ENCODE data around the gene LGR5.

The LGR5 gene

DNA sequence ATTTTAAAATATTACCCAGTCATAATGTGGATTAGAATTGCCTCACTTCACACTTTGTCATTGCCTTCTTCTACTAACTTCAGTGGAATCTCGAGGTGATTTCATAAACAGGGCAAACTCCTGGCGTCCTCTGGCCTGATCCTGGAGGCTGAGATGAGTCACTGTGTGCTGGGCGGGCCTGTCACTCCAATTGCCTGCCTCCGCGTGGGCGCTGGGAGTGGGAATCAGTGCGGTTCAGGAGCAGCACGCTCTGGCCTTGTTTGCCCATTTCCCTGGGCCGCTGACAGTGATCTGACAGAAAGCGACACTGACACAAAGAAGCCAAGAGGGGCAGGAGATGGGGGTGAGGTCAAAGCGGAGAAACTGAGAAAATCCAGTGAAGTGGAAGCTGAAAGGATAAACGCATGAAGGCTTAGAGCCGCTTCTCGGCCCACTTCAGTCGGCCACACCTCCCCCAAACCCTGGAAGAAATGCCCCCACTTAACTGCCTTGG is 29.7 kb downstream of the LGR5 start:
- no peak for ATAC-seq (ENCODE audit: insufficient read depth, low read depth)

DNA sequence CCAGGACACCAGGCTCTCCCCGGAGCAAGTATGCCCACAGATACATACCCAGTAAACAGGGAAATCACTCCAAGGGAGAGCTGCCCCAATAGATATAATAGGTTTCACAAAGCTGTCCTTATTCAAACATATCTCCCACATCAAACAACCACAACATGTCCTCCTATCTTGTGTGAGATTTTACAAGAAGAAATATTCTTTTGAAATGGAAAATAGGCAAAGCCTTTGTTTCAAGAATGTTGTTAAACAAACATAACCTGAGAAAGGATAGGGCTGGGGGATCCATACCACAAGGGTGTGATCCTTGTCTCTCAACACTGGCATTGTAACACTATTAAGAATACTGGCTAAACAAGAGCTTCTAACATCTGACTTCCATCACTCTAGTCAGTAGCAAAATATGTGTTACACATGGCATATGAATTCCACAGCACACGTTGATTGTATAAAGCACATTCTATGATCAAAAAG is 32.9 kb downstream of the LGR5 start:
- no peaks in the 10 kb centered on the region for H3K9me3 ChIP-seq (ENCODE audit: insufficient read depth, low read length, severe bottlenecking)
- DNase-seq (no peak), ATAC-seq (ENCODE audit: insufficient read depth, low read depth) (no peak)
- no peaks in the 10 kb centered on the region for H3K27me3 ChIP-seq (ENCODE audit: insufficient read depth, low read length, poor library complexity)
- no peak for TF ChIP-seq EZH2 (IDR thresholded peaks at IDR 0.05; ENCODE audit: borderline replicate concordance, low read depth, low read length, severe bottlenecking)
- TF ChIP-seq, protein P1, sequence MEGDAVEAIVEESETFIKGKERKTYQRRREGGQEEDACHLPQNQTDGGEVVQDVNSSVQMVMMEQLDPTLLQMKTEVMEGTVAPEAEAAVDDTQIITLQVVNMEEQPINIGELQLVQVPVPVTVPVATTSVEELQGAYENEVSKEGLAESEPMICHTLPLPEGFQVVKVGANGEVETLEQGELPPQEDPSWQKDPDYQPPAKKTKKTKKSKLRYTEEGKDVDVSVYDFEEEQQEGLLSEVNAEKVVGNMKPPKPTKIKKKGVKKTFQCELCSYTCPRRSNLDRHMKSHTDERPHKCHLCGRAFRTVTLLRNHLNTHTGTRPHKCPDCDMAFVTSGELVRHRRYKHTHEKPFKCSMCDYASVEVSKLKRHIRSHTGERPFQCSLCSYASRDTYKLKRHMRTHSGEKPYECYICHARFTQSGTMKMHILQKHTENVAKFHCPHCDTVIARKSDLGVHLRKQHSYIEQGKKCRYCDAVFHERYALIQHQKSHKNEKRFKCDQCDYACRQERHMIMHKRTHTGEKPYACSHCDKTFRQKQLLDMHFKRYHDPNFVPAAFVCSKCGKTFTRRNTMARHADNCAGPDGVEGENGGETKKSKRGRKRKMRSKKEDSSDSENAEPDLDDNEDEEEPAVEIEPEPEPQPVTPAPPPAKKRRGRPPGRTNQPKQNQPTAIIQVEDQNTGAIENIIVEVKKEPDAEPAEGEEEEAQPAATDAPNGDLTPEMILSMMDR (IDR thresholded peaks at IDR 0.05; ENCODE audit: borderline replicate concordance, extremely low read depth, low read length, poor library complexity, severe bottlenecking) = no peak
- no peaks in the 10 kb centered on the region for H4K20me1 ChIP-seq (ENCODE audit: insufficient read depth, low read length)
- no peak overlapping the region for H3K27ac ChIP-seq (ENCODE audit: low read length)
- no peak overlapping the region for H3K4me2 ChIP-seq (ENCODE audit: insufficient read depth, low read length)
- H3K36me3 ChIP-seq (ENCODE audit: insufficient read depth, low read length) = no peaks in the 10 kb centered on the region
- no peak overlapping the region for H3K4me3 ChIP-seq (ENCODE audit: low read depth in 1 of 2, low read length in 2 of 2)
- H2AFZ ChIP-seq (ENCODE audit: low read depth, low read length) = no peak overlapping the region
- H3K9ac ChIP-seq (ENCODE audit: low read depth, low read length) = no peak overlapping the region
- no peaks in the 10 kb centered on the region for H3K79me2 ChIP-seq (ENCODE audit: insufficient read depth, low read length)
- no peaks in the 10 kb centered on the region for H3K4me1 ChIP-seq (ENCODE audit: insufficient read depth, low read length)

More for the DNA sequence above, 29.7 kb downstream of the LGR5 start:
- Histone ChIP-seq H3K27me3 (ENCODE audit: insufficient read depth, low read length, poor library complexity) (no peaks in the 10 kb centered on the region), H2AFZ (ENCODE audit: low read depth, low read length) (no peak overlapping the region), H3K36me3 (ENCODE audit: insufficient read depth, low read length) (no peaks in the 10 kb centered on the region), H4K20me1 (ENCODE audit: insufficient read depth, low read length) (no peaks in the 10 kb centered on the region), H3K4me3 (ENCODE audit: low read depth in 1 of 2, low read length in 2 of 2) (no peak overlapping the region), H3K27ac (ENCODE audit: low read length) (no peak overlapping the region), H3K9me3 (ENCODE audit: insufficient read depth, low read length, severe bottlenecking) (no peaks in the 10 kb centered on the region), H3K79me2 (ENCODE audit: insufficient read depth, low read length) (no peaks in the 10 kb centered on the region), H3K4me1 (ENCODE audit: insufficient read depth, low read length) (no peaks in the 10 kb centered on the region), H3K4me2 (ENCODE audit: insufficient read depth, low read length) (no peak overlapping the region), H3K9ac (ENCODE audit: low read depth, low read length) (no peak overlapping the region)
- DNase-seq = no peak
- TF ChIP-seq EZH2 (IDR thresholded peaks at IDR 0.05; ENCODE audit: borderline replicate concordance, low read depth, low read length, severe bottlenecking) = no peak
- TF ChIP-seq, protein P1 (IDR thresholded peaks at IDR 0.05; ENCODE audit: borderline replicate concordance, extremely low read depth, low read length, poor library complexity, severe bottlenecking) = no peak

DNA sequence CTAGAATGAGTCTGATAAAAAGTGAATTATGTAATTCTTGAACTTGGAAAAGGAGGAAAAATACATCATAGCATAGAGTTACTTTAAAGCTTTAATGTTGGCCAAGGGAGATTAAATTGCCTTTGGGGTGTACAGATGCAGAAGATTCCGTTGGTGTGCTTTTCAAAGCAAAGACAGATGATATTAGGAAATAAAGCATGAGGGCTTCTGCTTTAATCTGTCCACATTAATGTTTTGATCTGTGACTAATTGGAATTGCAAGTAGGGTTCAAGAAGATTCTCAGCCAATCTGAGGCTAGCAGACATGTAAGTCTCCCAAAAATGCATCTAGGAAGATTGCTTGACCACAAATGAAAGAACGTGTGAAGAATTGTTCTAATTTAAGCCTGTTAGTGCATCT is 35.2 kb downstream of the LGR5 start:
- TF ChIP-seq EZH2 (IDR thresholded peaks at IDR 0.05; ENCODE audit: borderline replicate concordance, low read depth, low read length, severe bottlenecking) = no peak
- TF ChIP-seq, protein P1 (IDR thresholded peaks at IDR 0.05; ENCODE audit: borderline replicate concordance, extremely low read depth, low read length, poor library complexity, severe bottlenecking) = no peak
- H3K27me3 ChIP-seq (ENCODE audit: insufficient read depth, low read length, poor library complexity) = no peaks in the 10 kb centered on the region
- H4K20me1 ChIP-seq (ENCODE audit: insufficient read depth, low read length) = no peaks in the 10 kb centered on the region
- H3K9me3 ChIP-seq (ENCODE audit: insufficient read depth, low read length, severe bottlenecking) = no peaks in the 10 kb centered on the region
- H3K27ac ChIP-seq (ENCODE audit: low read length) = no peak overlapping the region
- no peak for DNase-seq
- H3K79me2 ChIP-seq (ENCODE audit: insufficient read depth, low read length) = no peaks in the 10 kb centered on the region
- H3K36me3 ChIP-seq (ENCODE audit: insufficient read depth, low read length) = no peaks in the 10 kb centered on the region
- H3K4me3 ChIP-seq (ENCODE audit: low read depth in 1 of 2, low read length in 2 of 2) = no peak overlapping the region
- H3K4me2 ChIP-seq (ENCODE audit: insufficient read depth, low read length) = no peak overlapping the region
- no peak for ATAC-seq (ENCODE audit: insufficient read depth, low read depth)
- no peak overlapping the region for H3K9ac ChIP-seq (ENCODE audit: low read depth, low read length)
- no peak overlapping the region for H2AFZ ChIP-seq (ENCODE audit: low read depth, low read length)
- no peaks in the 10 kb centered on the region for H3K4me1 ChIP-seq (ENCODE audit: insufficient read depth, low read length)

DNA sequence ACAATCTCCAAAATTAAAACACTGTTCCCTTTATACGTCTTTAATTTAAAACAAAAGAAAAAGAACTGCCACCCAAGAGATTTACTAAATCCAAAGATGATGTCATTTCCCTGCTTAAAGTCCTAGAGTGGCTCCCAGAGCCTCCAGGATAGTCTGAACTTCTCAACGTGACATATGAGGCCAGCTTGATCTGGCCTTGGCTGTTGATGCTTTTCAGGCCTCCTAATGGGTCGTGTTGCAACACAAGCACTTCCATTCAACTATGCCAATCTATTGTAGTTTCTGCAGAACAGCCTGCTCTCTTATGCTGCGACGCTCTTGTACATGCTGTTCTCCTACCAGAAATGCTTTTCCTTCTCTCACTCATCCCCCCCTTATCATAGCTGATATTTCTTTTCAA is 35.7 kb downstream of the LGR5 start:
- TF ChIP-seq EZH2 (IDR thresholded peaks at IDR 0.05; ENCODE audit: borderline replicate concordance, low read depth, low read length, severe bottlenecking) = no peak
- Histone ChIP-seq H3K9ac (ENCODE audit: low read depth, low read length) (no peak overlapping the region), H2AFZ (ENCODE audit: low read depth, low read length) (no peak overlapping the region), H3K9me3 (ENCODE audit: insufficient read depth, low read length, severe bottlenecking) (no peaks in the 10 kb centered on the region), H3K27me3 (ENCODE audit: insufficient read depth, low read length, poor library complexity) (no peaks in the 10 kb centered on the region), H3K4me3 (ENCODE audit: low read depth in 1 of 2, low read length in 2 of 2) (no peak overlapping the region), H3K36me3 (ENCODE audit: insufficient read depth, low read length) (no peaks in the 10 kb centered on the region), H3K79me2 (ENCODE audit: insufficient read depth, low read length) (no peaks in the 10 kb centered on the region), H3K4me2 (ENCODE audit: insufficient read depth, low read length) (no peak overlapping the region), H3K27ac (ENCODE audit: low read length) (no peak overlapping the region), H4K20me1 (ENCODE audit: insufficient read depth, low read length) (no peaks in the 10 kb centered on the region), H3K4me1 (ENCODE audit: insufficient read depth, low read length) (no peaks in the 10 kb centered on the region)
- ATAC-seq (ENCODE audit: insufficient read depth, low read depth) (no peak), DNase-seq (no peak)

Measured in DND-41 (cell line).